Stimulated activated CD4-positive, alpha-beta T cell treated with anti-CD3 and anti-CD28 coated beads, Interleukin-2, amount 100 ng/mL, for 24 hours (primary cell): ENCODE measurements around the gene PPP1R3D.
"Not testable (repeated sequence)": the region's sequence is repeated elsewhere in the genome, so short reads cannot be mapped to it uniquely, and the experiment has no call there.

Experiments used
- DNase-seq, 2 donors: peaks; one replicate each; pipeline ENCODE4 v3.0.0-alpha.2; 2020

The PPP1R3D gene

DNA sequence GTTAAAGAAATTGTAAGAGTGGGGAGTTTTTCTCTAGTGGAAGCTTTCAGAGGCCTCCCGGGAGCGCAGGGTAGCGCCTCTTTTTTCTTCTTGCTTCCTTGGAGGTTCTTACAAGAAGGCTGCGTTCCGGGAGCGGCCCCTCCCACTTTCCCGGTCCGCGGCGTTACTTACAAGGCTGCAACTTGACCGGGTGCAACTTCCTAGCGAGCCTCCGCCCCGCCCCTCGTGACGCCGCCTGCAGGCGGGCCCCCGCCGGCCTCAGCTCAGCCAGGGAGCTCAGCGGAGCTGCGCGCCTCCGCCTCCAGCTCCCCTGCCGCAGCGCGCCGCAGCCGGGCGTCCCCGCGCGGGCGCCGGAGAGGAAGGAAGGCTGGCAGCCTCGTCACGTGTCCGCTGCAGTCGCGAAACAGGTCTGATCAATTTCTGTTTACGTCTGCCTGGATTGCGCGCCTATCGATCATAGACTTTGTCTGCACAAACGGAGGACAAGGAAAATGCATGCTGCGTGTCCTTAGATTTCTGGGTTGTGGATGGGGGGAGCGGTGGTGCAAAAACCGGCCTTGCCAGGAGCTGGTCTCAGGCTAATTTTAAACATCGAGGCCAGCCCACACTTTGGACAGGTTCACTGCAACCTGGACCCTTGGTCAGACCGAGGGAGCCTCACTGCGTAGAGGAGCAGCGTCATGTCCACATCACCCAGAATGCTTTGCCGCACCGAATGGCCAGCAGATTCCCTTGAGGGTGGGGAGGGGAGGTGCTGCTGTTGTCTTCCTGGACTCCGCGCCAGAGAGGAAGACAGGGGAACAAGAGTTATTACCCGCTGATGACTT is at the start of gene PPP1R3D, which contains the start of gene FAM217B:
TSS of gene PPP1R3D (minus strand) at position 177 of the 827 bp plus-strand sequence. CDS start 374 bp downstream, outside the sequence.
TSS of gene FAM217B (plus strand) at position 261 of the 827 bp plus-strand sequence. CDS start 3,555 bp downstream, outside the sequence.
- peak; percentile 91 to 94 for DNase-seq

- no peak for DNase-seq
Observed at GRCh38 chr20:59988141-59988540, 48.0 kb upstream of the PPP1R3D start.

DNA sequence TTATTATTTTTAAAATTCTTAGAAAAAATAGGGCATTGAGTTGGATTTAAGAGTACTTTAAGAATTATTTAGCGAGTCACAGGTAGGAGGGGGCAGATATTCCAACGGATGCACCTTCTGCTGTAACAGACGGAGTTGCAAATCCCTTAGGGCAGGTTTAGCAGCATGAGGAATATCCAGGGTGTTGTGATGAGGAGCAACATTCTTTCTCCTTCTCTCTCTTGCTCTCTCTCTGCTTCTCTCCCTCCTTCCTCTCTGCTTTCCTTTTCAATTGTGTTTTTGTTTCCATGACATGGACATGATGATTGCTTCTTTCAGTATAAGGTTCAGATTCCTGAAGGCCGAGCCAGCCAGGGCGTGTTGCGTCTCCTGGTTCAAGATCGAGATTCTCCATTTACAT is 47.0 kb upstream of the PPP1R3D start:
- no peak for DNase-seq

- DNase-seq: no peak
Observed at GRCh38 chr20:59985864-59986263, 45.8 kb upstream of the PPP1R3D start.

GRCh38 chr20:59985164-59985563 is 45.1 kb upstream of the PPP1R3D start:
- DNase-seq: no peak

- DNase-seq: no peak
Observed at GRCh38 chr20:59984541-59984940, 44.4 kb upstream of the PPP1R3D start.

GRCh38 chr20:59983076-59983475 is 43.0 kb upstream of the PPP1R3D start:
- DNase-seq: no peak

DNA sequence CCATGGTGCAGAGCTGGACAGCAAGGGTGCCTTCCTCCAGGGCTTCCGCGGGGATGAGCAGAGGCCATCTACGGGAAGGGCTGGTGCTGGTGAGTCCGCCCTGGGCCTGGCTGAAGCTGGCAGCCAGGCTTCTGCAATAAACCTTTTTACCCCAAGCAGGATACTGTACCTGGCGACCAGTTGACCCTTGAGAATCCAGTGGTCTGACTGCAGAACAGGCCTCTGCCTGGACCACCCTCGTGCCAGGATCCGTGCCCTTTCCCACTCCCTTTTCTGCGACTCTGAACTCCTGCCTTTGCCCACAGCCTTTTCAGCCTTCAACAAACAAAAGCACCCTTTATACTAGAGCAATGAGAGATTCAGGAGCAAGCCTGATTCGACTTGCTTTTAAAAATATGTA is 37.0 kb upstream of the PPP1R3D start:
- no peak for DNase-seq

GRCh38 chr20:59976156-59976782 is 36.2 kb upstream of the PPP1R3D start:
- DNase-seq: no peak

- DNase-seq: no peak
Observed at GRCh38 chr20:59972037-59972801, 32.1 kb upstream of the PPP1R3D start.

GRCh38 chr20:59971428-59971827 is 31.3 kb upstream of the PPP1R3D start:
- DNase-seq: no peak

DNA sequence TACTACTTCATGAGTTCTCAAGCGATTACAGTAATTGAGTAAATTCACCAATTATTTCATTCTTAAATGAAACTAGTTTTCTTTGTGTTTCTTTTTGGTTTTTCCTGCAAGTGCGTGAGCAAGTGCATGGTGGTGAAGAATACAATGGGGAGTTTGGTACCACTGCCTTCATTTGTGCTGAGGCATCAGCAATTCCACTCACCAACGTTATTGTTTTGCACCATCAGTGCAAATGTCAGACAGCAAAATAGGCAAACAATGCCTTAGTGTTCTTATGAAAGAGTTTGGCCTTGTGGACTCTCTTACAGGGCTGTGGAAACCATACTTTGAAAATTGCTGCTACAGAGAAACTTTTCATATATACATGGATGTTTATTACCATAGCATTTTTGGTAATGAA is 26.3 kb upstream of the PPP1R3D start:
- DNase-seq: no peak

- DNase-seq: no peak
Observed at GRCh38 chr20:59962155-59962554, 22.1 kb upstream of the PPP1R3D start.

GRCh38 chr20:59961423-59961822 is 21.3 kb upstream of the PPP1R3D start:
- no peak for DNase-seq

DNA sequence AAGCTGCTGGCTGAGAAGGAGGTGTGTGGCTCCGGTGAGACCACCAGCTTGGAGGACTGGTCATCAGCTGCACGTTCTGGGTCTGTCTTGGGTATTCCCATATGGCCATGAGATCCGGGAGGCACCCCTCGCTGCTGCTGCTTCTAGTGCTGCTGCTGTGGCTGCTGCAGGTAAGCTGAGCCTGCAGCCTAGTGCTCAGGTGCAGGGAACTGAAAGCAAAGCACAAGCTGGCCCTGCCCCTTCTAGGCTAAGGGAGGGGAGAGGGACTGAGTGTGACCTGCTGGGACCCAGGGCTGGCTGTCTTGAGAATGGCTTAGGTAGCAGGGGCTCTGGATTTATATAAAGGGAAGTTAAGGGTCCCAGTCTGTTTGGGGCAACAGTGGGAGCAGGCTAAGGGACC is 18.5 kb upstream of the PPP1R3D start:
- no peak for DNase-seq

- no peak for DNase-seq
Observed at GRCh38 chr20:59958123-59958522, 18.0 kb upstream of the PPP1R3D start, which contains the start of gene CDH26. Gene CDH26 (plus strand): TSS chr20:59958423. CDS start chr20:59958727, 304 bp downstream.

GRCh38 chr20:59957568-59957967 is 17.5 kb upstream of the PPP1R3D start:
- not testable (repeated sequence) for DNase-seq

- no peak for DNase-seq
Observed at GRCh38 chr20:59955131-59955796, 15.2 kb upstream of the PPP1R3D start.

DNA sequence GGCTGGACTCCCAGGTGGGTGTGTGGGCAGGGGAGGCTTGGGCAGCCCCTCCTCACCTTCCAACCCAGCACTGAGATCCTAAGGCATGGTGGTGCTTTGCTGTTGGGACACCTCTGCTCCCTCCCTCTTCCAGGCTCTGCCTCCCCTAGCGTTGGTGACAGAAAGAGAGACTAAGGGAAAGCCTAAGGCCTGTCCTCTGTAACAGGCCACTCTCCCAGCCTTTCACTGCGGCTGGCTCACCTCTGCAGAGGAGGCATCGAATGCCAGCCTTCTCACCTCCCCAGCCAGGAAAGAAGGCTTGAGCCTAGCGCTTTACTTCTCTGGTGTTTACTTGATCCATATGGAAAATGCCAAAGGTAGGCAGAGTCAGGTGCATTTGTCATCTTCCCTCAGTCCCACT is 14.6 kb upstream of the PPP1R3D start:
- DNase-seq: no peak

- no peak for DNase-seq
Observed at GRCh38 chr20:59949911-59950310, 9.8 kb upstream of the PPP1R3D start.

GRCh38 chr20:59948828-59949720 is 9.0 kb upstream of the PPP1R3D start:
- no peak for DNase-seq

DNA sequence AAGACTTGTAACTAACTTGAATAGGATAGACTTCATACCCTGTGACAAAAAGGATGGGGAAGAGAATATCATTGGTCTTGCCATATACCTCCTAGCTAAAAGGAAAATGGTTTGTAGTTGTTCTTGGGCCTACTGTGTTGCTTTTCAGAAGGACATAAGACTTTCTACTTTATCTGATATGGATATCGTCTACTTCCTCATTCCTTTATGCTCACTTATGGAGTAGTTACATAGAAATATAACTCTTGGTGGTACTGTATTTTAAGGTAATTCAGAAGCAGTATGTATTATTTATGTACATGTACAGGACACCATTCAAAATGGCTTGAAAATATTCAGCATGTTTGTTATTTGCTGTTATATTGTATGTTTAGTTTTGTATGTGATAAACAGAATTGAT is 8.1 kb upstream of the PPP1R3D start:
- DNase-seq: no peak
